ENCODE results near the gene SDK1.

GRCh38 chr7:3649678-3650440, 348.8 kb downstream of the SDK1 start:
- TF ChIP-seq CTCF (IDR thresholded peaks at IDR 0.05) (no peak), POLR2A (IDR thresholded peaks at IDR 0.05) (no peak)
